ENCODE results near the gene RGS17. TPM values are rescaled to one million over a fixed set of nuclear protein-coding genes. Genes with fewer than 3 reads are reported as not detected.

RGS17 gene
- total RNA-seq, 1 donor = 38.1 TPM

- no peak for TF ChIP-seq CTCF (IDR thresholded peaks at IDR 0.05; ENCODE audit: insufficient read depth, low read length)
- DNase-seq (ENCODE audit: low read depth) = no peak
- H3K4me3 ChIP-seq (ENCODE audit: low read depth, low read length) = no peak overlapping the region
Measured at GRCh38 chr6:153162172-153162571, 31.1 kb upstream of the RGS17 start.

- DNase-seq (ENCODE audit: low read depth) = no peak
- TF ChIP-seq CTCF (IDR thresholded peaks at IDR 0.05; ENCODE audit: insufficient read depth, low read length) = no peak
- H3K4me3 ChIP-seq (ENCODE audit: low read depth, low read length) = no peak overlapping the region
Measured at GRCh38 chr6:153160221-153160620, 29.1 kb upstream of the RGS17 start.

GRCh38 chr6:153150752-153151440 is 19.8 kb upstream of the RGS17 start:
- H3K4me3 ChIP-seq (ENCODE audit: low read depth, low read length) = no peak overlapping the region
- no peak for DNase-seq (ENCODE audit: low read depth)

GRCh38 chr6:153150371-153150751 is 19.3 kb upstream of the RGS17 start:
- no peak overlapping the region for H3K4me3 ChIP-seq (ENCODE audit: low read depth, low read length)
- no peak for DNase-seq (ENCODE audit: low read depth)
- no peak for TF ChIP-seq CTCF (IDR thresholded peaks at IDR 0.05; ENCODE audit: insufficient read depth, low read length)

More at GRCh38 chr6:153150752-153151440, 19.8 kb upstream of the RGS17 start:
- no peak for TF ChIP-seq CTCF (IDR thresholded peaks at IDR 0.05; ENCODE audit: insufficient read depth, low read length)

- no peak for DNase-seq (ENCODE audit: low read depth)
- H3K4me3 ChIP-seq (ENCODE audit: low read depth, low read length) = no peak overlapping the region
- no peak for TF ChIP-seq CTCF (IDR thresholded peaks at IDR 0.05; ENCODE audit: insufficient read depth, low read length)
Measured at GRCh38 chr6:153149891-153150290, 18.8 kb upstream of the RGS17 start.

GRCh38 chr6:153146413-153146812 is 15.3 kb upstream of the RGS17 start:
- no peak overlapping the region for H3K4me3 ChIP-seq (ENCODE audit: low read depth, low read length)

More at GRCh38 chr6:153146413-153146812, 15.3 kb upstream of the RGS17 start:
- no peak for DNase-seq (ENCODE audit: low read depth)
- TF ChIP-seq CTCF (IDR thresholded peaks at IDR 0.05; ENCODE audit: insufficient read depth, low read length) = no peak
